PC-9 (cell line): ENCODE results near the gene LTC4S. TPM values are rescaled to one million over a fixed set of nuclear protein-coding genes. Genes with fewer than 3 reads are reported as not detected.
"Not testable (repeated sequence)": the region's sequence is repeated elsewhere in the genome, so short reads cannot be mapped to it uniquely, and the experiment has no call there.

Source experiments
- Bru-seq: library from RNA; stranded (reverse); fragments of 400-500 nt; gene quantifications from one replicate; lab custom pipeline; 2021; lab: Mats Ljungman, UMichigan
- BruChase-seq, 2 experiments: library from RNA; stranded (reverse); fragments of 400-500 nt; gene quantifications; one replicate each; lab custom pipeline; 2021; lab: Mats Ljungman, UMichigan
- BruUV-seq: library from RNA; stranded (reverse); fragments of 400-500 nt; replicated peaks from 2 replicates; lab custom pipeline; 2021; lab: Mats Ljungman, UMichigan
- CTCF ChIA-PET: fragments of 300-600 bp; sonication (Branson Sonifier 250); formaldehyde crosslinking; loops from one replicate; lab custom pipeline; 2022; ENCODE audit warnings: antibody characterized with exemption; lab: Charles Lee
- POLR2A ChIA-PET: fragments of 300-600 bp; sonication (Branson Sonifier 250); formaldehyde crosslinking; loops from one replicate; lab custom pipeline; 2022; ENCODE audit warnings: antibody characterized with exemption; ENCODE audit not compliant: unreplicated experiment; lab: Charles Lee
- DNase-seq, 2 experiments: peaks; one replicate each; pipeline versions ENCODE4 v3.0.0 to v3.0.0-alpha.2; 2015 to 2022; ENCODE audit warnings: mixed read lengths in 1 of 2
- H2AFZ ChIP-seq: fragments of 200-600 bp; sonication (generic); 2 replicates; pipeline ENCODE4 v1.8.1; 2017; ENCODE audit warnings: antibody characterized with exemption
- H3F3A ChIP-seq: fragments of 200-600 bp; sonication (generic); 2 replicates; pipeline ENCODE4 v1.8.1; 2017; ENCODE audit warnings: antibody characterized with exemption, mild to moderate bottlenecking, low read depth; ENCODE audit not compliant: insufficient read depth
- H3K27ac ChIP-seq: fragments of 200-600 bp; sonication (generic); 2 replicates; pipeline ENCODE4 v1.6.1; 2016; ENCODE audit warnings: mixed run types
- H3K27me3 ChIP-seq: fragments of 200-600 bp; sonication (generic); 2 replicates; pipeline ENCODE4 v1.6.1; 2016; ENCODE audit warnings: low read depth, mixed run types; ENCODE audit not compliant: insufficient read depth
- H3K36me3 ChIP-seq: fragments of 200-600 bp; sonication (generic); 2 replicates; pipeline ENCODE4 v1.6.1; 2016; ENCODE audit warnings: low read depth, mixed run types
- H3K4me1 ChIP-seq: fragments of 200-600 bp; sonication (generic); replicated peaks from 2 replicates; pipeline ENCODE4 v1.6.1; 2016; ENCODE audit warnings: mixed run types; ENCODE audit not compliant: insufficient read depth
- H3K4me2 ChIP-seq: fragments of 200-600 bp; sonication (generic); 2 replicates; pipeline ENCODE4 v1.6.1; 2017; ENCODE audit warnings: mixed run types
- H3K4me3 ChIP-seq: fragments of 200-600 bp; sonication (generic); 2 replicates; pipeline ENCODE4 v1.6.1; 2016; ENCODE audit warnings: mixed run types
- H3K79me2 ChIP-seq: fragments of 200-600 bp; sonication (generic); 2 replicates; pipeline ENCODE4 v1.6.1; 2017; ENCODE audit warnings: low read depth, mixed run types
- H3K9me2 ChIP-seq: fragments of 200-600 bp; sonication (generic); 2 replicates; pipeline ENCODE4 v1.8.1; 2017; ENCODE audit warnings: mild to moderate bottlenecking; ENCODE audit not compliant: insufficient read depth
- H3K9me3 ChIP-seq: fragments of 200-600 bp; sonication (generic); 2 replicates; pipeline ENCODE4 v1.8.1; 2016; ENCODE audit warnings: low read depth; ENCODE audit not compliant: insufficient read depth
- H4K20me1 ChIP-seq: fragments of 200-600 bp; sonication (generic); 2 replicates; pipeline ENCODE4 v1.8.1; 2017; ENCODE audit not compliant: insufficient read depth
- CTCF ChIP-seq: fragments of 200-600 bp; sonication (generic); conservative IDR thresholded peaks from 2 replicates; pipeline ENCODE4 v1.6.1; 2017; ENCODE audit warnings: mixed run types, antibody characterized with exemption, mild to moderate bottlenecking, moderate library complexity
- EZH2 ChIP-seq: fragments of 200-600 bp; sonication (generic); IDR thresholded peaks from 2 replicates; pipeline ENCODE4 v1.8.0; 2017; ENCODE audit warnings: antibody characterized with exemption, low read depth
- intact Hi-C: fragments of 100-400 bp; cut with micrococcal nuclease; formaldehyde crosslinking; loops from one replicate; pipeline ENCODE4 v1.10.0; 2022; ENCODE audit not compliant: unreplicated experiment
- long read RNA-seq: library from polyadenylated mRNA; stranded (forward); transcript quantifications from one replicate; pipeline ENCODE4 v2.0.0, GENCODE V29; 2022
- total RNA-seq: library from RNA; stranded (reverse); gene quantifications from 2 replicates; pipeline ENCODE4 v1.2.3, GENCODE V29; 2021

LTC4S gene
- total RNA-seq (9.7 and 14.4 TPM in 2 replicates), Bru-seq, nascent RNA (percentile 37 among the genes with signal in this experiment), BruChase-seq, experiment 1, labeled RNA remaining after a 2-hour chase (percentile 37 among the genes with signal in this experiment), BruChase-seq, experiment 2, labeled RNA remaining after a 6-hour chase (percentile 28 among the genes with signal in this experiment)
- long read RNA-seq, partial matches to known transcripts: 2 of 3 reads
- long read RNA-seq, other reads (novel, unspliced or antisense): 0 of 3 reads

GRCh38 chr5:179793468-179794139 lies at the start of gene LTC4S:
LTC4S (plus strand) TSS chr5:179793986; CDS start chr5:179794081, 95 bp downstream.
- H3K4me2 ChIP-seq: peak within 1 kb of the TSS; percentile 93
- H3K27ac ChIP-seq: no peak within 1 kb of the TSS
- no peaks in the 10 kb centered on the region; the same call in 1 of the 2 replicates for H4K20me1 ChIP-seq
- intact Hi-C loops: loop anchor here (2.0 kb wide), 1 partner anchor 61 kb away; the partner anchor contains the start of gene MAML1
- CTCF ChIA-PET: no interaction called here
- BruUV-seq: no TSS peak
- no peak within 1 kb of the TSS for H2AFZ ChIP-seq
- no peaks in the 10 kb centered on the region for H3K9me2 ChIP-seq
- H3K36me3 ChIP-seq: no peaks in the 10 kb centered on the region; the same call in 1 of the 2 replicates
- peaks cover 17% of the 10 kb centered on the region for H3K4me1 ChIP-seq
- H3K79me2 ChIP-seq: peaks cover 9% of the 10 kb centered on the region; the same call in 1 of the 2 replicates
- POLR2A ChIA-PET: interaction anchor here (0.6 kb wide), 1 partner anchor 14 kb away, joined by 3 read pairs; no protein-coding TSS in a partner anchor
- no peak for TF ChIP-seq EZH2
- TF ChIP-seq CTCF: no peak
- no peak for DNase-seq
- no peaks in the 10 kb centered on the region for H3K27me3 ChIP-seq
- peaks cover 28% of the 10 kb centered on the region for H3F3A ChIP-seq
- H3K4me3 ChIP-seq: peak within 1 kb of the TSS; percentile 86
- no peaks in the 10 kb centered on the region for H3K9me3 ChIP-seq

GRCh38 chr5:179744106-179744505 lies 49.7 kb upstream of the LTC4S start:
- CTCF ChIA-PET: not testable (repeated sequence)
- H4K20me1 ChIP-seq: peaks cover 18% of the 10 kb centered on the region

GRCh38 chr5:179746872-179747271 lies 46.9 kb upstream of the LTC4S start:
- Histone ChIP-seq H3K4me3 (no peak overlapping the region), H3K27me3 (no peaks in the 10 kb centered on the region), H3K9me2 (no peaks in the 10 kb centered on the region), H3K36me3 (no peaks in the 10 kb centered on the region), H3K9me3 (no peaks in the 10 kb centered on the region), H3K4me2 (no peak overlapping the region), H2AFZ (no peak overlapping the region), H3K27ac (no peak overlapping the region), H3K4me1 (no peaks in the 10 kb centered on the region), H3K79me2 (peaks cover 63% of the 10 kb centered on the region), H4K20me1 (peaks cover 5% of the 10 kb centered on the region; the same call in 1 of the 2 replicates), H3F3A (no peaks in the 10 kb centered on the region)
- intact Hi-C loops: no loop called here
- no peak for DNase-seq
- TF ChIP-seq CTCF (no peak), EZH2 (no peak)
- CTCF ChIA-PET: no interaction called here
- BruUV-seq: no TSS peak
- POLR2A ChIA-PET: no interaction called here

More at GRCh38 chr5:179744106-179744505, 49.7 kb upstream of the LTC4S start:
- H3K79me2 ChIP-seq: peaks cover 70% of the 10 kb centered on the region
- H3K9me2 ChIP-seq, H3K27me3 ChIP-seq, BruUV-seq, H2AFZ ChIP-seq, DNase-seq, H3K36me3 ChIP-seq, H3K4me1 ChIP-seq, H3K4me2 ChIP-seq, H3K27ac ChIP-seq, H3K4me3 ChIP-seq, H3K9me3 ChIP-seq, POLR2A ChIA-PET, H3F3A ChIP-seq, intact Hi-C loops: not testable (repeated sequence)
